Activated CD8-positive, alpha-beta memory T cell treated with anti-CD3 and anti-CD28 coated beads for 36 hours (primary cell): ENCODE measurements around the gene FADS6. TPM values are rescaled to one million over a fixed set of nuclear protein-coding genes. Genes with fewer than 3 reads are reported as not detected.

Experiments used
- CTCF ChIA-PET: fragments of 350-600 bp; sonication (Branson Sonifier 250); formaldehyde crosslinking; loops from one replicate; lab custom pipeline; 2021; ENCODE audit warnings: antibody characterized with exemption; lab: Charles Lee
- POLR2A ChIA-PET: fragments of 350-600 bp; sonication (Branson Sonifier 250); formaldehyde crosslinking; loops from one replicate; lab custom pipeline; 2021; ENCODE audit warnings: antibody characterized with exemption; lab: Charles Lee
- total RNA-seq, 2 experiments: library from RNA; stranded (reverse); gene quantifications; one replicate each; pipeline ENCODE4 v1.2.3, GENCODE V29; 2021

Gene FADS6, protein sequence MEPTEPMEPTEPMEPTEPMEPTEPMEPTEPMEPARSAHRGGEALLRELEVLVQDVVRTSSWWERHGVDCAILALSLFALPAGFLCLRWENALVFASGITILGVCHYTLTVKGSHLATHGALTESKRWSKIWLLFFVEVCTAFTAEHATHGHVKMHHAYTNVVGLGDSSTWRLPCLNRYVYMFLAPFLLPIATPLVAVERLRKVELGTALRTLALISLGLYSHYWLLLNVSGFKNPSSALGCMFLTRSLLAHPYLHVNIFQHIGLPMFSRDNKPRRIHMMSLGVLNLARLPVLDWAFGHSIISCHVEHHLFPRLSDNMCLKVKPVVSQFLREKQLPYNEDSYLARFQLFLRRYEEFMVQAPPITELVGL
- not detected for total RNA-seq

DNA sequence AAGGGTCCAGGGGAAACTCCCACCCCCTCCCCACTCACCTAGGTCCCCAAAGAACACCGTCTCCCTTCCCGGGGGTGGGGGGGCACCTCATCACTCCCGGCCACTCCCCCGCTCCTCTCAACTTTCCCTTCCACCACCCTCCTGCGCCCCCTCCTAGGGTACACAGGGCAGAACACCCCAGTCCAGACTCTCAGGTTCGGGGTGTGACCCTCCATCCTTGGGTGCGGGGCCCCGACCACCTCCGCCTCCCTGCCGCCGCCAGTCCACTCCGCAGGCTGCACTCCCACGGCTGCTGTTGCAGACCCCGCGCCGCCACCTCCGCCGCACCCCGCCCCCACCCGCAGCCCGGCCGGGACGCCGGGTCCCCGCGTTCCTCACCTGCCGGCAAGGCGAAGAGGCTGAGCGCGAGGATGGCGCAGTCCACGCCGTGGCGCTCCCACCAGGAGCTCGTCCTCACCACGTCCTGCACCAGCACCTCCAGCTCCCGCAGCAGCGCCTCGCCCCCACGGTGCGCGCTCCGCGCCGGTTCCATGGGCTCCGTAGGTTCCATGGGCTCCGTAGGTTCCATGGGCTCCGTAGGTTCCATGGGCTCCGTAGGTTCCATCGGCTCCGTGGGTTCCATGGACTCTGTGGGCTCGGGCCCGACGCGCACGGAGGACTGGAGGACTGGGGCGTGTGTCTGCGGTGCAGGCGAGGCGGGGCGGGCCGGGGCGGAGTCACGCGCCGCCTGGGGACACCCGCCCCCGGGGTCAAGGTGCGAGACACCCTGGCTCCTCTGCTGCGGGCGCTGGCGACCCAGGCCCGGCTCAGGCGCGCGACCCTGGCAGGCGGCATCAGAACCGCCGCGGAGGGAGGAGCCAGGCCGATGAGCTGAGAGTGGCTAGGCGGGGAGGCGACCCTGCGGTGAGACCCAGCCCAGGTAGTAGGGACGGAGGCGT is at the start of gene FADS6:
Gene FADS6 (minus strand): TSS at position 660 of the 938 bp plus-strand sequence. CDS start 38 bp downstream, at position 622.
- CTCF ChIA-PET, result no interaction called here

GRCh38 chr17:74941128-74941725 is 47.8 kb upstream of the FADS6 start:
- ChIA-PET CTCF (no interaction called here), POLR2A (no interaction called here)

More for the DNA sequence above, at the start of gene FADS6:
- POLR2A ChIA-PET, result no interaction called here

DNA sequence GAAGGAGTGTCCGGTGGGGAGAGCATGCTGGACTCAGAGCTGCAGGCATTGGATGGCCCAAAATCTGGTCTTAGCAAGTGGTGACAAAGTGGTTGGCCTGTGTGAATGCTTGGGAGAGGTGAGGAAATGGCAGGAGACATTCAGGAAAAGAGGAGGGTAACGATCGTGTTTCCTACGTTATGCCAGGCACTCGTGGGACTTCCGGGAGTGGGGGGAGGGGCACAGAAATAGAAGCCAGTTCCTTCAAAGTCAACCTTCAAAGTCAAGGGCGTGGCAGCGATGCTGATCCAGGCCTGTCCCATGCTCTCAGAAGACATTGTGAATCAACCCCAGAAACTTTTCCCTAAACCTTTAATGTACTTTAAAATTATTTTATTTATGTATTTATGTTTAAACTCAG is 46.1 kb upstream of the FADS6 start:
- CTCF ChIA-PET, result interaction anchor here (0.7 to 1.7 kb wide), 4 partner anchors 10 to 564 kb away, joined by 3 to 5 read pairs (median 4); partner anchors contain the start of genes OTOP2 and USH1G
- POLR2A ChIA-PET, result no interaction called here

DNA sequence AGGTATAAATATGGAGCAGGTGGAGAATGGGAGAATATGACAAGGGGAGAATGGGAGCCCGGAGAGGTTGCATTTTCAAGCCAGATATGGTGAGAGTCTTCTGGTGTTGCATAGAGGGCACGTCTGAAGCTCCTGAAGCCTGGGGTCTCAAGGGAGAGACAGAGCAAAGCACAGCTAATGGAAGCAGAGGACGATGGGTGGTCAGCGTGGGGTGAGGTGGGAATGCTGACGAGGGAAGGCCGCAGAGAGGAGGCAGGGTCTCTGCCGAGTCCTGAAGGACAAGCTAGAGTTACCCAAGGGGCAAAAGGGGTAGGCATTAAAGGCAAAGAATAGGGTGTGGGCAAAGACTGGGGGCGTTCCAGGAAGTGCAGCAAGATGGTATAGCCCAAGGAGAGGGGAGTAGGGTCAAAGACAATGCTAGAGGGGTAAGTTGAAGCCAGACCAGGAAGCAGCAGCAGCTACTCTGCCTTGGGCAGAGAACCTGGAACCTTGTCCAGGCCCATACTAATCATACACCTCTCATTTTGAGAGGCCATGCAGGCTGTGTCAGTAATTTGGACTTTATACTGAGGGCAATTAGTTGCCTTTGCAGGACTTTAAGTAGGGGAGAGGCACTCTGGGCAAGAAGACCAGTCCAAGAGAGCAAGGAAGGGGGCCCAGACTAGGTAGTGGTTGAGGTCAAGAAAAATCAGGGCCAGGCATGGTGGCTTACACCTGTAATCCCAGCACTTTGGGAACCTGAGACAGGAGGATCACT is 44.9 kb upstream of the FADS6 start:
- CTCF ChIA-PET, result interaction anchor here (1.6 to 2.5 kb wide), 3 partner anchors 15 to 16 kb away, joined by 4 to 10 read pairs (median 5); partner anchors contain the start of genes OTOP2 and USH1G
- POLR2A ChIA-PET, result no interaction called here

DNA sequence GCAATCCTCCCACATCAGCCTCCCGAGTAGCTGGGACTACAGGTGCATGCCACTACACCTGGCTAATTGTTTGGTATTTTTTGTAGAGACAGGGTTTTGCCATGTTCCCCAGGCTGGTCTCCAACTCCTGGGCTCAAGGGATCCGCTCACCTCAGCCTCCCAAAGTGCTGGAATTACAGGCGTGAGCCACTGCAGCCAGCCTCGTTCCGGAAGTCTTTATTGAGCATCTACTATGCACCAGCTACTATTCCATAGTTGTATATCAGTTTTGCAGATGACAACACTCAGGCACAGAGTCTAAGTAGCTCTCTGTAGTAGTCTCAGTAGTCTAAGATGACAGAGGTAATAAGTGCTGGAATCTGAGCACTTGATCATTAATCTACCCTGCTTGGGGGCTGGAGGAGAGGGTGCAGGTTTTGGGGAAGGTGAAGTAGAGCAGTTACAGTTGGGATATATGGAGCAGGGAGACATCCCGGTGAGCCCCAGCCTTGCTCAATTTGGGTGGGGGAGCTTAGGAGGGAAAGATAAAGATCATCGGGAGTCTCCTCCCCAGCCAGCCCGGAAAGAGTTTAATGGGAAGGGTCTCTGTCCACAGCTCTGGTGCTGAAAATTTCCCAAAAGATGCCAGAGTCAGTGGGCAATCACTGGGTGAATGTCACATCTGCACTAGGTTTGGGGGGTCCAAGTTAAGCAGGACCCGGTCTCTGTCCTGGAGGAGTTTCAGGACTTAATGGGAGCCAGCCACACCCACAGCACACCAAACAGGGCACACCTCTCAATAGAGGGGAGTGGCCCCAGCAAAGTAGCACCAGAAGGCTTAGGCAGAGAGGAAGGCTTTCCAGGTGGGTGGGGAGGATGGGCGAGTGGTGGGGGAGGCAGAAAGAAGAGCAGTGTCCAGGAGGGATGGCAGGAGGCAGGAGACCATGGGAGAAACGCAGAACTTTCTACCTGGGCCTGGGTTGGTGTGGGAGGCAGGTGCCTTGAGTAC is 43.9 kb upstream of the FADS6 start:
- CTCF ChIA-PET, result interaction anchor here (0.8 to 2.5 kb wide), 3 partner anchors 11 to 167 kb away, joined by 4 to 10 read pairs (median 4); partner anchors contain the start of genes OTOP2 and USH1G
- POLR2A ChIA-PET, result no interaction called here

- ChIA-PET CTCF (interaction anchor here (1.1 to 2.5 kb wide), 2 partner anchors 13 to 166 kb away, joined by 4 to 10 read pairs; partner anchors contain the start of genes OTOP2 and USH1G), POLR2A (no interaction called here)
Observed at GRCh38 chr17:74936470-74936799, 43.0 kb upstream of the FADS6 start.

- ChIA-PET CTCF (interaction anchor here (0.9 to 2.5 kb wide), 4 partner anchors 12 to 165 kb away, joined by 3 to 10 read pairs (median 4); partner anchors contain the start of genes OTOP2 and USH1G), POLR2A (no interaction called here)
Observed at GRCh38 chr17:74935585-74936469, 42.4 kb upstream of the FADS6 start, which contains the start of gene OTOP3. Gene OTOP3, plus strand, starts transcription at chr17:74935898. Its CDS starts 24 bp downstream, at chr17:74935922.

DNA sequence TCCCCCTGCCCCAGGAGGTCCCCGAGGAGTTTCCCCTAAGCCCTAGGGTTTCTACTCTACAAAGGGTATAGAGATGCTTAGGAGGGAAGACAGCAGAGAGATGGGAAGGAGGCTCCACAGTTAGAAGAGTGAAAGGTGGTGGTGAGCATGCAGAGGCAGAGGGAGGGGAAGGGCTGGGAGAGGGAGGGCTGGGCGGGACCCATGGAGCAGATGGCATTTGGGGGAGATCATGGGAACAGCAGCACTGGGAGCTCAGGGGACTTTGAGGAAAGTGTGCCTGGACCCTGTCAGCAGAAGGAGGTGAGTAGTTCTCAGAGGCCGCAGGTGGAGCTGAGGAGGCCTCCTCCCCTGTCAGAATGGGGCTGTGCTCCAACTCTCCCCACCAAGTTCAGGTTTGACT is 41.6 kb upstream of the FADS6 start:
- ChIA-PET POLR2A (no interaction called here), CTCF (interaction anchor here (0.9 to 1.0 kb wide), 2 partner anchors 26 to 27 kb away, joined by 3 to 5 read pairs; no protein-coding TSS in a partner anchor)

DNA sequence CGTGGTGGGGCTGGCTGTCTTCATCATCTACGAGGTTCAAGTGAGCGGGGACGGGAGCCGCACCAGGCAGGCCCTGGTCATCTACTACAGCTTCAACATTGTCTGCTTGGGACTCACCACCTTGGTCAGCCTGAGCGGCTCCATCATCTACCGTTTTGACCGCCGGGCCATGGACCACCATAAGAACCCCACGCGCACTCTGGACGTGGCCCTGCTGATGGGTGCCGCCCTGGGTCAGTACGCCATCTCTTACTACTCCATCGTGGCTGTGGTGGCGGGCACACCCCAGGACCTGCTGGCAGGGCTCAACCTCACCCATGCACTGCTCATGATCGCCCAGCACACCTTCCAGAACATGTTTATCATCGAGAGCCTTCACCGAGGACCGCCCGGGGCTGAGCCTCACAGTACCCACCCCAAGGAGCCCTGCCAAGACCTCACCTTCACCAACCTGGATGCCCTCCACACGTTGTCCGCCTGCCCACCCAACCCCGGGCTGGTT is 37.2 kb upstream of the FADS6 start:
- ChIA-PET CTCF (no interaction called here), POLR2A (no interaction called here)

- POLR2A ChIA-PET, result no interaction called here
- CTCF ChIA-PET, result interaction anchor here (1.2 kb wide), 2 partner anchors 29 to 203 kb away, joined by 3 read pairs; partner anchors contain the start of gene NT5C
Observed at GRCh38 chr17:74928786-74929185, 35.4 kb upstream of the FADS6 start.

- POLR2A ChIA-PET, result no interaction called here
- CTCF ChIA-PET, result interaction anchor here (3.0 to 5.5 kb wide), 3 partner anchors 12 to 36 kb away, joined by 10 to 49 read pairs (median 28); no protein-coding TSS in a partner anchor
Observed at GRCh38 chr17:74925242-74925641, 31.8 kb upstream of the FADS6 start.

- POLR2A ChIA-PET, result no interaction called here
- CTCF ChIA-PET, result interaction anchor here (0.7 to 5.5 kb wide), 10 partner anchors 11 to 175 kb away, joined by 3 to 49 read pairs (median 4); partner anchors contain the start of genes FDXR and MRPL58
Observed at GRCh38 chr17:74924250-74924948, 31.0 kb upstream of the FADS6 start, which contains the start of gene OTOP2. Gene OTOP2, plus strand, starts transcription at chr17:74924273. Its CDS starts 360 bp downstream, at chr17:74924633.

GRCh38 chr17:74923538-74924249 is 30.3 kb upstream of the FADS6 start:
- CTCF ChIA-PET, result interaction anchor here (0.7 to 5.5 kb wide), 10 partner anchors 10 to 174 kb away, joined by 3 to 49 read pairs (median 4); partner anchors contain the start of genes FDXR and MRPL58
- POLR2A ChIA-PET, result no interaction called here
